H1 (cell line): ENCODE results near the gene KCNQ1OT1. TPM values are rescaled to one million over a fixed set of nuclear protein-coding genes. Genes with fewer than 3 reads are reported as not detected.
A peak's percentile ranks its signal among the peaks of the same experiment; 100 is the strongest.

ENCODE experiments used
- CTCF ChIA-PET: fragments of 300-600 bp; sonication (Branson Sonifier 250); formaldehyde crosslinking; loops from one replicate; lab custom pipeline; 2021; ENCODE audit not compliant: partially characterized antibody; lab: Charles Lee
- POLR2A ChIA-PET: fragments of 300-600 bp; sonication (Branson Sonifier 250); formaldehyde crosslinking; loops from one replicate; lab custom pipeline; 2021; ENCODE audit warnings: inconsistent platforms; ENCODE audit not compliant: partially characterized antibody; lab: Charles Lee
- DNase-seq, 2 experiments: peaks; one replicate each; pipeline versions ENCODE4 v3.0.0 to v3.0.0-alpha.2; 2010 to 2022; ENCODE audit warnings: low spot score in 2 of 2, low read depth in 1 of 2, mixed read lengths in 1 of 2
- FAIRE-seq: peaks from 2 replicates; lab custom pipeline; 2011; peaks lifted over from hg19 to GRCh38; lab: Jason Lieb, UNC
- H2AFZ ChIP-seq: 2 replicates; pipeline ENCODE4 v1.8.1; 2012; ENCODE audit warnings: low read length, inconsistent platforms
- H2AK5ac ChIP-seq: 2 replicates; pipeline ENCODE4 v1.6.1; 2013; ENCODE audit warnings: low read depth, low read length
- H2BK120ac ChIP-seq: replicated peaks from 2 replicates; pipeline ENCODE3; 2013; ENCODE audit warnings: low read depth, low read length, inconsistent platforms
- H2BK12ac ChIP-seq: 2 replicates; pipeline ENCODE4 v1.6.1; 2013; ENCODE audit warnings: low read depth, low read length
- H2BK15ac ChIP-seq: 2 replicates; pipeline ENCODE4 v1.6.1; 2013; ENCODE audit warnings: low read length
- H2BK20ac ChIP-seq: 2 replicates; pipeline ENCODE4 v1.6.1; 2013; ENCODE audit warnings: low read length
- H2BK5ac ChIP-seq: 2 replicates; pipeline ENCODE4 v1.6.1; 2013; ENCODE audit warnings: low read depth, low read length
- H3K14ac ChIP-seq: 2 replicates; pipeline ENCODE4 v1.6.1; 2013; ENCODE audit warnings: inconsistent platforms; ENCODE audit not compliant: insufficient read length
- H3K18ac ChIP-seq: 2 replicates; pipeline ENCODE4 v1.6.1; 2013; ENCODE audit warnings: low read length; ENCODE audit errors: extremely low read depth
- H3K23ac ChIP-seq: 2 replicates; pipeline ENCODE4 v1.6.1; 2013; ENCODE audit warnings: inconsistent platforms; ENCODE audit not compliant: insufficient read length
- H3K23me2 ChIP-seq: 2 replicates; pipeline ENCODE4 v1.6.1; 2013; ENCODE audit warnings: low read depth, low read length
- H3K27ac ChIP-seq: 2 replicates; pipeline ENCODE4 v1.6.1; 2011; ENCODE audit warnings: low read depth, low read length, inconsistent platforms
- H3K27me3 ChIP-seq, 4 experiments: replicated peaks in 1 of 4; 1 replicate in 1 of 4; 2 replicates in 3 of 4; pipeline versions ENCODE4 v1.6.1 to v1.8.1; 2011 to 2013; ENCODE audit warnings: low read length in 3 of 4, mild to moderate bottlenecking in 3 of 4, inconsistent platforms in 2 of 4, mixed read lengths in 2 of 4, moderate library complexity in 1 of 4; ENCODE audit not compliant: control insufficient read depth in 3 of 4, insufficient read depth in 3 of 4; ENCODE audit errors: extremely low read depth in 1 of 4
- H3K36me3 ChIP-seq, 4 experiments: 2 replicates each; pipeline versions ENCODE4 v1.6.1 to v1.8.1; 2011 to 2013; ENCODE audit warnings: mild to moderate bottlenecking in 4 of 4, low read length in 3 of 4, moderate library complexity in 2 of 4, control low read depth in 1 of 4, inconsistent platforms in 1 of 4; ENCODE audit not compliant: insufficient read depth in 4 of 4, control insufficient read depth in 2 of 4
- H3K4ac ChIP-seq: replicated peaks from 2 replicates; pipeline ENCODE3; 2013; ENCODE audit warnings: low read length, low read depth, mixed read lengths, inconsistent platforms; ENCODE audit not compliant: insufficient read length
- H3K4me1 ChIP-seq, 4 experiments: replicated peaks in 1 of 4; 1 replicate in 1 of 4; 2 replicates in 3 of 4; pipeline versions ENCODE4 v1.6.1 to v1.8.1; 2011 to 2013; ENCODE audit warnings: low read length in 3 of 4, inconsistent platforms in 2 of 4, mixed read lengths in 1 of 4; ENCODE audit not compliant: insufficient read depth in 4 of 4, control insufficient read depth in 3 of 4
- H3K4me2 ChIP-seq, 2 experiments: 2 replicates each; pipeline versions ENCODE4 v1.6.1 to v1.8.1; 2011 to 2013; ENCODE audit warnings: low read depth in 2 of 2, low read length in 2 of 2, control low read depth in 1 of 2, inconsistent platforms in 1 of 2, mild to moderate bottlenecking in 1 of 2; ENCODE audit not compliant: insufficient read depth in 1 of 2
- H3K4me3 ChIP-seq, 4 experiments: fragments of 200-600, 300-600 bp in 1 of 4; sonication (generic), shearing (Covaris generic), sonication (Bioruptor Twin) in 1 of 4; 2 replicates each; pipeline versions ENCODE4 v1.5.1 to v1.8.1; 2011 to 2016; ENCODE audit warnings: low read length in 4 of 4, low read depth in 3 of 4, control low read depth in 2 of 4, inconsistent platforms in 2 of 4, mild to moderate bottlenecking in 2 of 4, mixed read lengths in 1 of 4, moderate library complexity in 1 of 4; ENCODE audit not compliant: insufficient read depth in 2 of 4; ENCODE audit errors: extremely low read depth in 1 of 4
- H3K56ac ChIP-seq: replicated peaks from 2 replicates; pipeline ENCODE3; 2013; ENCODE audit warnings: low read depth, mild to moderate bottlenecking, mixed read lengths, low read length, inconsistent platforms; ENCODE audit not compliant: insufficient read length
- H3K79me1 ChIP-seq: 2 replicates; pipeline ENCODE4 v1.6.1; 2013; ENCODE audit warnings: low read depth, low read length, control low read depth
- H3K79me2 ChIP-seq, 2 experiments: 2 replicates each; pipeline versions ENCODE4 v1.6.1 to v1.8.1; 2012 to 2013; ENCODE audit warnings: low read length in 2 of 2, mild to moderate bottlenecking in 2 of 2, inconsistent platforms in 1 of 2; ENCODE audit not compliant: insufficient read depth in 2 of 2, control insufficient read depth in 1 of 2
- H3K9ac ChIP-seq, 4 experiments: replicated peaks in 1 of 4; 1 replicate in 1 of 4; 2 replicates in 3 of 4; pipeline versions ENCODE4 v1.6.1 to v1.8.1; 2011 to 2013; ENCODE audit warnings: low read depth in 3 of 4, low read length in 3 of 4, control low read depth in 2 of 4, mild to moderate bottlenecking in 2 of 4, moderate library complexity in 2 of 4, inconsistent platforms in 1 of 4; ENCODE audit errors: extremely low read depth in 1 of 4
- H3K9me3 ChIP-seq, 2 experiments: 2 replicates each; pipeline versions ENCODE4 v1.6.1 to v1.8.1; 2012 to 2013; ENCODE audit warnings: mild to moderate bottlenecking in 2 of 2, moderate library complexity in 2 of 2, control low read depth in 1 of 2, inconsistent platforms in 1 of 2, low read depth in 1 of 2, low read length in 1 of 2, mixed read lengths in 1 of 2; ENCODE audit not compliant: insufficient read depth in 2 of 2
- H4K20me1 ChIP-seq, 2 experiments: replicated peaks in 1 of 2; 2 replicates each; pipeline versions ENCODE3 to v1.8.1; 2011 to 2013; ENCODE audit warnings: inconsistent platforms in 2 of 2, low read length in 2 of 2, mild to moderate bottlenecking in 1 of 2; ENCODE audit not compliant: insufficient read depth in 2 of 2, control insufficient read depth in 1 of 2
- H4K5ac ChIP-seq: 2 replicates; pipeline ENCODE4 v1.6.1; 2013; ENCODE audit warnings: low read length, low read depth, mixed read lengths, inconsistent platforms; ENCODE audit not compliant: insufficient read length
- H4K8ac ChIP-seq: 2 replicates; pipeline ENCODE4 v1.8.0; 2013; ENCODE audit warnings: mild to moderate bottlenecking, moderate library complexity, low read length, inconsistent platforms; ENCODE audit not compliant: insufficient read depth; ENCODE audit errors: extremely low read depth
- H4K91ac ChIP-seq: replicated peaks from 2 replicates; pipeline ENCODE3; 2013; ENCODE audit warnings: low read length, mixed read lengths, inconsistent platforms; ENCODE audit not compliant: insufficient read length
- ATF2 ChIP-seq: IDR thresholded peaks from 2 replicates; pipeline ENCODE4 v1.6.1; 2012; ENCODE audit warnings: low read length, inconsistent platforms
- GABPA ChIP-seq: IDR thresholded peaks from 2 replicates; pipeline ENCODE4 v1.6.1; 2011; ENCODE audit warnings: mild to moderate bottlenecking, low read length, moderate library complexity, borderline replicate concordance; ENCODE audit not compliant: insufficient read depth
- GTF2F1 ChIP-seq: IDR thresholded peaks from 2 replicates; pipeline ENCODE4 v1.6.1; 2012; ENCODE audit warnings: low read depth, low read length, improper control_type of control experiment, borderline replicate concordance
- HDAC6 ChIP-seq: IDR thresholded peaks from one replicate; pipeline ENCODE4 v1.7.1; 2012; ENCODE audit warnings: low read depth, mild to moderate bottlenecking, inconsistent platforms, low read length, moderate library complexity
- JUN ChIP-seq: IDR thresholded peaks from 2 replicates; pipeline ENCODE4 v1.6.1; 2011; ENCODE audit warnings: low read depth, mild to moderate bottlenecking, improper control_type of control experiment, low read length
- KDM4A ChIP-seq: IDR thresholded peaks from one replicate; pipeline ENCODE4 v1.7.1; 2012; ENCODE audit warnings: low read depth, mild to moderate bottlenecking, moderate library complexity, low read length, inconsistent platforms; ENCODE audit not compliant: severe bottlenecking
- SAP30 ChIP-seq: fragments of 300-600 bp; sonication (generic); IDR thresholded peaks from 2 replicates; pipeline ENCODE4 v1.7.1; 2012; ENCODE audit warnings: low read length, moderate library complexity, mild to moderate bottlenecking, inconsistent platforms; ENCODE audit not compliant: insufficient read depth, insufficient replicate concordance
- SIN3A ChIP-seq, 2 experiments: IDR thresholded peaks in 1 of 2; conservative IDR thresholded peaks in 1 of 2; 2 replicates each; pipeline ENCODE4 v1.6.1; 2011 to 2012; ENCODE audit warnings: low read length in 2 of 2, improper control_type of control experiment in 1 of 2, low read depth in 1 of 2, mild to moderate bottlenecking in 1 of 2
- TEAD4 ChIP-seq: IDR thresholded peaks from 2 replicates; pipeline ENCODE4 v1.6.1; 2012; ENCODE audit warnings: low read depth, low read length, inconsistent platforms, mixed read lengths
- WGBS, 2 experiments: shearing (Covaris generic) in 1 of 2; methylation state at CpG; one replicate each; pipeline versions ENCODE4 v1.1.6 to v1.1.7; 2013 to 2015; ENCODE audit warnings: low lambda C conversion rate in 2 of 2, mixed read lengths in 2 of 2, inconsistent platforms in 1 of 2, low coverage in 1 of 2, missing lambda C conversion rate in 1 of 2; ENCODE audit not compliant: insufficient replicate concordance in 2 of 2, insufficient coverage in 1 of 2, insufficient read length in 1 of 2; ENCODE audit errors: extremely low coverage in 1 of 2, missing lambda C conversion rate in 1 of 2; 5-methylcytosine and 5-hydroxymethylcytosine counted together
- polyA plus RNA-seq, 7 experiments: library from polyadenylated mRNA; depleted of rRNA in 3 of 7; stranded (reverse) in 5 of 7; unstranded in 2 of 7; fragments of >200 nt in 5 of 7; fragments of 200-250 nt in 2 of 7; gene quantifications; 1 replicate in 5 of 7; 2 replicates in 1 of 7; 4 replicates in 1 of 7; pipeline versions ENCODE4 v1.2.1 to v1.2.3, GENCODE V29; 2011 to 2013; ENCODE audit warnings: missing spikeins in 2 of 7, mixed read lengths in 2 of 7
- total RNA-seq: library from RNA; stranded (reverse); fragmentation: NEBNext Ultra II Directional; extraction: Animal tissue kit (Norgen Biotek cat#: 25700); gene quantifications from 2 replicates; pipeline ENCODE4 v1.2.1, GENCODE V29; 2021

The KCNQ1OT1 gene
- total and polyA plus RNA-seq, 2 of the 8 experiments (the other 6 are each of a cell fraction or from before 2014, with no cell fraction given), result 0.21 to 1.2 TPM

- DNase-seq, result no peak
- peaks cover 5% of the 10 kb centered on the region; the same call in 1 of the 2 replicates for H3K79me1 ChIP-seq
- H3K4me3 ChIP-seq, result no peak overlapping the region
- peaks cover 0 to 53% of the 10 kb centered on the region in 2 experiments; a peak in 2 of 4 replicates for H3K79me2 ChIP-seq
- POLR2A ChIA-PET, result interaction anchor here (1.6 kb wide), 1 partner anchor 10 kb away, joined by 4 read pairs; no protein-coding TSS in a partner anchor
- H4K5ac ChIP-seq, result no peak overlapping the region
- no peak overlapping the region for H3K4me2 ChIP-seq
- no peak overlapping the region for H3K4ac ChIP-seq
- CTCF ChIA-PET, result interaction anchor here (0.8 to 1.2 kb wide), 2 partner anchors 9 to 31 kb away, joined by 3 read pairs; no protein-coding TSS in a partner anchor
- no peak overlapping the region for H3K23ac ChIP-seq
- no peak overlapping the region for H4K8ac ChIP-seq
- no peak overlapping the region for H2AFZ ChIP-seq
- peaks cover 0 to 4% (median 0%) of the 10 kb centered on the region in 4 experiments; a peak in 2 of 7 replicates for H3K27me3 ChIP-seq
- no peak overlapping the region for H2BK12ac ChIP-seq
- no peaks in the 10 kb centered on the region for H3K9me3 ChIP-seq
- no peak overlapping the region for H2BK120ac ChIP-seq
- H3K14ac ChIP-seq, result no peak overlapping the region
- H2BK5ac ChIP-seq, result 0 out of 2 replicates have a peak overlapping the region, but pooled peaks have one; percentile 19
- peak overlapping the region; percentile 5 for H4K91ac ChIP-seq
- H3K9ac ChIP-seq, result no peak overlapping the region
- WGBS, 2 experiments, result 87% methylated on average over 6 of the region's 6 CpGs; no CpG with 5 or more reads in 1 of the 2 experiments
- no peaks in the 10 kb centered on the region for H3K23me2 ChIP-seq
- H2BK15ac ChIP-seq, result 0 out of 2 replicates have a peak overlapping the region, but pooled peaks have one; percentile 32
- H4K20me1 ChIP-seq, result peaks cover 6 to 21% of the 10 kb centered on the region in 2 experiments
- H3K18ac ChIP-seq, result no peak overlapping the region
- H3K36me3 ChIP-seq, result no peaks in the 10 kb centered on the region
- H3K4me1 ChIP-seq, result peaks cover 13 to 39% (median 29%) of the 10 kb centered on the region in 4 experiments
- no peak for FAIRE-seq
- H3K27ac ChIP-seq, result no peak overlapping the region
- no peak overlapping the region for H2BK20ac ChIP-seq
- no peak overlapping the region for H3K56ac ChIP-seq
- H2AK5ac ChIP-seq, result no peak overlapping the region
- TF ChIP-seq HDAC6 (no peak), TEAD4 (no peak), JUN (no peak), GABPA (no peak), SAP30 (no peak), ATF2 (no peak), GTF2F1 (no peak), SIN3A (conservative IDR thresholded peaks at IDR 0.05 in 1 of 2, IDR thresholded peaks at IDR 0.05 in 1 of 2; ENCODE audit: low read depth in 1 of 2, low read length in 2 of 2) (no peak), KDM4A (no peak)
These were observed 14.7 kb downstream of the KCNQ1OT1 start for GRCh38 chr11:2685051-2685450.
